ENCODE measurements around the gene MZT2B.
"Not testable (repeated sequence)": the region's sequence is repeated elsewhere in the genome, so short reads cannot be mapped to it uniquely, and the experiment has no call there.

DNA sequence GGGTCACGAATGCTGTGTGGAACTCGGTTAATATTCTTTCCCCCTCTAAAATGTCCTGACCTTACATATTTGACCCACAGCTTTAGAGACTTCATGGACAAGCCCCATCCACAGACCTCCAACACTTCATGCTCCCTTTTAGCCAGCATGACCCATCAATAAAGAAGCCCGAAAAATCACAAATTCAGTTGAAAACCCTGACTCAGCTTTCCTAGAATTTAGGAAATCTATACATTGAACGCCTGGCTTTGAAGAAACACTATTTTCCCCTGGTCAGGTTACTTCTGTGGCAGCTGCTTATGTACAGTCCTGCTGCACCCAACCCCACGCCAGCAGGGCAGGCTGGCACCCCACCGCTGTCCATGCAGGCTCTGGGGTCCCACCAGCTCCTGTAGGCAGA is 9.3 kb downstream of the MZT2B start:
- TF ChIP-seq, protein P1, sequence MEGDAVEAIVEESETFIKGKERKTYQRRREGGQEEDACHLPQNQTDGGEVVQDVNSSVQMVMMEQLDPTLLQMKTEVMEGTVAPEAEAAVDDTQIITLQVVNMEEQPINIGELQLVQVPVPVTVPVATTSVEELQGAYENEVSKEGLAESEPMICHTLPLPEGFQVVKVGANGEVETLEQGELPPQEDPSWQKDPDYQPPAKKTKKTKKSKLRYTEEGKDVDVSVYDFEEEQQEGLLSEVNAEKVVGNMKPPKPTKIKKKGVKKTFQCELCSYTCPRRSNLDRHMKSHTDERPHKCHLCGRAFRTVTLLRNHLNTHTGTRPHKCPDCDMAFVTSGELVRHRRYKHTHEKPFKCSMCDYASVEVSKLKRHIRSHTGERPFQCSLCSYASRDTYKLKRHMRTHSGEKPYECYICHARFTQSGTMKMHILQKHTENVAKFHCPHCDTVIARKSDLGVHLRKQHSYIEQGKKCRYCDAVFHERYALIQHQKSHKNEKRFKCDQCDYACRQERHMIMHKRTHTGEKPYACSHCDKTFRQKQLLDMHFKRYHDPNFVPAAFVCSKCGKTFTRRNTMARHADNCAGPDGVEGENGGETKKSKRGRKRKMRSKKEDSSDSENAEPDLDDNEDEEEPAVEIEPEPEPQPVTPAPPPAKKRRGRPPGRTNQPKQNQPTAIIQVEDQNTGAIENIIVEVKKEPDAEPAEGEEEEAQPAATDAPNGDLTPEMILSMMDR (conservative IDR thresholded peaks at IDR 0.05; ENCODE audit: low read depth, low read length) = not testable (repeated sequence)
- TF ChIP-seq EZH2 (IDR thresholded peaks at IDR 0.05; ENCODE audit: borderline replicate concordance, low read depth, low read length, poor library complexity, severe bottlenecking) = not testable (repeated sequence)
